ENCODE results near the gene MTAP.

DNA sequence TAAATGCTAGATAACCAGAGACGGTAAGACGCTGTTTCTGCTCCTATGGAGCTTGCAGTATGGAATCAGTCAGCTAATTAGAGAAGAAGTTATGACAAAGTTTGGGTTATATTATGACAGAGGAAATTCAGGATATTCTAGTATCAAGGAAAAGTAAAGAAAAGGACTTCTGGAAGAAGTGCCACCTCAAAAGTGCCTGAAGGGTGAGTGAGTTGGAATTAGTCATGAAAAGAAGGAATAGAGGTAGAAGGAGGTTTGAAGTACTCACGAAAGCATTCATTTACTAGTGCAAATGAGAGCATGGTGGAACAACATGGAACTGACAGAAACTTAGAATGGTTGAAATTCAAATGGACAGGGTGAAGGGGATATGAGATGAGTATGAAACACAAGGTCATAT lies 40.4 kb upstream of the MTAP start:
- TF ChIP-seq, protein P1, sequence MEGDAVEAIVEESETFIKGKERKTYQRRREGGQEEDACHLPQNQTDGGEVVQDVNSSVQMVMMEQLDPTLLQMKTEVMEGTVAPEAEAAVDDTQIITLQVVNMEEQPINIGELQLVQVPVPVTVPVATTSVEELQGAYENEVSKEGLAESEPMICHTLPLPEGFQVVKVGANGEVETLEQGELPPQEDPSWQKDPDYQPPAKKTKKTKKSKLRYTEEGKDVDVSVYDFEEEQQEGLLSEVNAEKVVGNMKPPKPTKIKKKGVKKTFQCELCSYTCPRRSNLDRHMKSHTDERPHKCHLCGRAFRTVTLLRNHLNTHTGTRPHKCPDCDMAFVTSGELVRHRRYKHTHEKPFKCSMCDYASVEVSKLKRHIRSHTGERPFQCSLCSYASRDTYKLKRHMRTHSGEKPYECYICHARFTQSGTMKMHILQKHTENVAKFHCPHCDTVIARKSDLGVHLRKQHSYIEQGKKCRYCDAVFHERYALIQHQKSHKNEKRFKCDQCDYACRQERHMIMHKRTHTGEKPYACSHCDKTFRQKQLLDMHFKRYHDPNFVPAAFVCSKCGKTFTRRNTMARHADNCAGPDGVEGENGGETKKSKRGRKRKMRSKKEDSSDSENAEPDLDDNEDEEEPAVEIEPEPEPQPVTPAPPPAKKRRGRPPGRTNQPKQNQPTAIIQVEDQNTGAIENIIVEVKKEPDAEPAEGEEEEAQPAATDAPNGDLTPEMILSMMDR (IDR thresholded peaks at IDR 0.05): no peak
- TF ChIP-seq POLR2A (IDR thresholded peaks at IDR 0.05): no peak

All from body of pancreas (tissue), 4 donors.